CD4-positive, alpha-beta T cell treated with Interleukin-6 at 100 ng/mL for 8 hours (primary cell): Measurements from ENCODE around the gene ZNF654.
A peak's percentile ranks its signal among the peaks of the same experiment; 100 is the strongest.
"Not testable (repeated sequence)": the region's sequence is repeated elsewhere in the genome, so short reads cannot be mapped to it uniquely, and the experiment has no call there.

Experiments
- DNase-seq: peaks from one replicate; pipeline ENCODE4 v3.0.0-alpha.2; 2020; ENCODE audit warnings: mixed read lengths, low spot score

Gene ZNF654

GRCh38 chr3:88142094-88142624, 83.1 kb downstream of the ZNF654 start:
- DNase-seq = no peak

- no peak for DNase-seq
Observed at GRCh38 chr3:88147261-88147660, 88.2 kb downstream of the ZNF654 start.

- DNase-seq = no peak
Observed at GRCh38 chr3:88148651-88149050, 89.6 kb downstream of the ZNF654 start.

GRCh38 chr3:88149101-88149508, 90.0 kb downstream of the ZNF654 start:
- DNase-seq = no peak

GRCh38 chr3:88149509-88150362, 90.7 kb downstream of the ZNF654 start, which contains the start of gene C3orf38:
Gene C3orf38, plus strand, starts transcription at chr3:88149959. Its CDS starts 94 bp downstream, at chr3:88150053.
- peak; percentile 74 for DNase-seq

- peak; percentile 12 for DNase-seq
Observed at GRCh38 chr3:88150371-88150770, 91.3 kb downstream of the ZNF654 start.

- DNase-seq = no peak
Observed at GRCh38 chr3:88150806-88151205, 91.8 kb downstream of the ZNF654 start.

- no peak for DNase-seq
Observed at GRCh38 chr3:88151358-88151757, 92.3 kb downstream of the ZNF654 start.

- DNase-seq = no peak
Observed at GRCh38 chr3:88152841-88153240, 93.8 kb downstream of the ZNF654 start.

- DNase-seq = no peak
Observed at GRCh38 chr3:88166419-88166971, 107.4 kb downstream of the ZNF654 start.

GRCh38 chr3:88167173-88167572, 108.1 kb downstream of the ZNF654 start:
- DNase-seq = no peak

GRCh38 chr3:88167704-88168103, 108.6 kb downstream of the ZNF654 start:
- no peak for DNase-seq

GRCh38 chr3:88168171-88168570, 109.1 kb downstream of the ZNF654 start:
- DNase-seq = no peak

GRCh38 chr3:88180398-88180999, 121.4 kb downstream of the ZNF654 start:
- DNase-seq = peak; percentile 30

- not testable (repeated sequence) for DNase-seq
Observed at GRCh38 chr3:88182165-88182918, 123.3 kb downstream of the ZNF654 start.

GRCh38 chr3:88188436-88188835, 129.4 kb downstream of the ZNF654 start:
- no peak for DNase-seq

GRCh38 chr3:88189361-88189810, 130.3 kb downstream of the ZNF654 start:
- DNase-seq = no peak

- DNase-seq = no peak
Observed at GRCh38 chr3:88191872-88192409, 132.9 kb downstream of the ZNF654 start.

GRCh38 chr3:88192631-88193030, 133.6 kb downstream of the ZNF654 start:
- DNase-seq = no peak
